GM11168 (cell line): ENCODE results near the gene CNR2.
"Not testable (repeated sequence)": the region's sequence is repeated elsewhere in the genome, so short reads cannot be mapped to it uniquely, and the experiment has no call there.

ENCODE experiments used
- in situ Hi-C: fragments of 300-500 bp; cut with MboI; formaldehyde crosslinking; loops from one replicate; pipeline ENCODE4 v1.12.0; 2022; ENCODE audit warnings: low sequenced_read_pairs; ENCODE audit not compliant: unreplicated experiment

Gene CNR2

DNA sequence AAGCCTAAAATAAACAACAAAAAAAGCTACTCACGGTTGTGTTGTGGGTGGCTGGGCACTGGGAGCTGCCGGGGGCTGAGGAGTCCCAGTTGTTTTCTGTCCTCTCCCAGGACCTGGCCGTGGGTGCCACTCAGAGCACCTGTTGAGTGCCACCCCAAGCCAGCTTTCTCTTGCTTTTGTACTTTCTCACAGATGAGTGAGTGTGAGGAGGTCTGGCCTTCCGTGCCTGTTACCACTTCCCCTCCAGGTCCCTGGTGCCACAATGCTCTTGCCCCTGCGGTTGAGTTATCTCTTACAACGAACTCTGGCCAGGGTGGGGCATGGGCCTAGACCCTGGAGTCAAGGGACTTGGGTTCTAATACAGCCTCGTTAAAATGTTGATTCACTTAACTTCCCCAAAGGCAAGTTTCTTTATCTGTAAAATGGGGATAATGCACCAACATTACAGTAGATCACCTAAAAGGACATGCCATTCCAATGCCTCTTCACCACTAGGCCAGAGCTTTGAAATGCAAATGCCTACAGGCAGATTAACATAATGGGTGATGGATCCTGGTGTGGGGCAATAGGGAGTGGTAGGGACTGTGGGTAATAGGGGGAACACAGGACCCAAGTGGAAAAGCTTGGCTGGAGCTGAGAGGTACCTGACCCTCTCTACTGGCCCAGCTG, at the start of gene CNR2:
Gene CNR2, minus strand, starts transcription at position 151 of the 669 bp plus-strand sequence. CDS start 37,745 bp downstream, outside the sequence.
- in situ Hi-C loops, result loop anchor here (25.0 kb wide), 1 partner anchor 326 kb away; no protein-coding TSS in a partner anchor

DNA sequence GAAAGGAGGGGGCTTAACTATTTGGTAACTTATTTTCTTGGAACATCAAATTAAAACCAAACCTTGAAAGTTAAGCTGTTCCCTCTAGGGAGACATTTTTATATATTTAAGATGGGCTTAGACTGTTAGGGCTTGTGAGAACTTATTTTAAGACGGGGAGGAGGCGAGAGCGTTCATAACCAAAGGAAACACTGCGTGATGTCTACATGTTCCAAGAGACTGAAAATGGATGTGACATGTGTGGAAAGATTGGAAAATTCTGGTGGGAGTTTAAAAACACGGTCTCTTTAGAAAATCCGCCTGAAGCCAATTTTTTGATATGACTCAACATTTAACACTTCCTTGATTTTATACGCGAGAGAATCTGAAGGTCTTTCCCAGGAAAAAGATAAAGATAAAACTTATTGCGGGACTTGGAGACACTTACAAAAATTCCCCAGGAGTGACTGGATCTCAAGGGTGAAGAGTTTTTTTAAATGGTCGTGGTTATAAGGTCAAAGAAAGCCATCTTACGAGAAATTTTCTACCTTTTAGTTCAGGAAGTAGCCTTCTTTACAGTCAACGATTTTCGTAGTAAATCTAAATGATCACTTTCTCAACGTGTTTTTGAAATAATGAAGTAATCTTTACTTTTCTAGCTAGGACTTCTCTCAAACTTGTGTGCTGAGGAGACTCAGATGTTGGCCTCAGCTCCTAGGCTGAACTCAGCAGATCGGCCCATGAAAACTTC, 47.3 kb upstream of the CNR2 start:
- in situ Hi-C loops, result no loop called here

DNA sequence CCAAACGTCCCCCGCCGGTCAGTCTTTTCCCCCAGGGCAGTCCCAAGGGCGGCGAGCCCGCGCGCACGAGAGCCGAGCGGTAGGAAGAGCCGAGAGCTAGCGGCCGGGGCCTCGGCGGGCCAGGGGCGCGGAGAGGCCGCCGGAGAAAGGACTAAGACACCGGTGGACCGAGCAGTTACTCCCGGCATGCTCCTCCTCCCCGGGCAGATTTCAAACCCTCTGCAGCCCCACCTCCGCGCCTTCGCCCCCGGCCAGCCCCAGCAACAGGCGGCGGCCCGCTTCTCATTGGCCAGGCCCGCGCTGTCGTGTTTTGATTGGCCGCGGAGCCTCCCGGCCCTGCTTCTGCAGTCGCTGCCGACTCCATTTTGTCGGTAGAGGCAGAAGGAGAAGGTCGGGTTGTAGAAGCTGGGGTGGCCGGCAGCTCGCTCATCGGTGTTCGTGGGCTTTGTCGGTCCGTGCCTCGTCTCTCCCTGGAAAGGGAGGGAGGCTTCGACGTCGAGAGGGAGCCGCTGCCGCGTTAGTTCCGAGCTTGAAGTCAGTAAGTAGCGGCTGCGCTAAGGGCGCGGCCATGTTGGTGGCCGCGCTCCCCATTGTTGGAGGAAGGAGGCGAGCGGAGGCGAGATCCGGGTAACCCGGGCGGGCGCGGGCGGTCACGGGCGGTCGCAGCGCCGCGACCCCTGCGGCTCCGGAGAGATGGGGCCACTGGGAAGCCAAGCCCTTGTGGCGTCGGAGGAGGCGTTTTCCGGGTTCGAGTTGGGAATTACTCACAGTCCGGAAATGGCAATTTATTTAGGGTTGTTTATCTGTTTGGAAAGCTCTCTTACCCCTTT, 46.5 kb upstream of the CNR2 start, which contains the start of gene PNRC2:
Gene PNRC2, plus strand, starts transcription at position 368 of the 830 bp plus-strand sequence. CDS start 1,630 bp downstream, outside the sequence.
- in situ Hi-C loops, result no loop called here

DNA sequence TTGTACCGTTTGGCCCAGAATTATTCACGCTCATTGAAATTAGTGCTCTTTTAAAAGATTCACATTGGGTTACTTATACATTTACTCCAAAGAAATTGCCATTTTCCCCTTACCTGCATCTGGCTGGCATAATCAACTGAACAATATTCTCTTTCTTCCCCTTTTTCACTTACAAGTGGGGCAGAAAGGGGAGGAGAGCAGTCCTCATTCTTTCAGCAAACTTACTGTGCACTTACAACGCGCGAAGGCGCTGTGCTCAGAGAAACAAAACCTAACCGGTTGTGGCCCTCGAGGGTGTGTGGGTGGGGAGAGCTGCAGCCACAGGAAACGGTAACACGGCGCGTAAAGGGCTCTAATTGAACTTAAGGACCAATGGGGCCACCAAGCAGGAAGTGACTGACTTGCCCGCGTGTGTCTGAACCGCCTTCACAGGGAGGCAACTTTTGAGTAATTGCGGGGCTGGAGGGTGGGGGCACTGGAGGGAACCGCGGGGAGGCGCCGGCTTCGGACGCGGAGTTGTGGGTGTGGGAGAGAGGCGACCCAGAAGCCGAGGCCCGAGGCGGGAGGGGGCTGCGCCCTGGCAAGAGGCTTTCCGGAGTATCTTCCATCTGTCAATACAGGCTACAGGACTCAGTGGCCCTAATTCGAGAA, 45.8 kb upstream of the CNR2 start:
- in situ Hi-C loops, result no loop called here

DNA sequence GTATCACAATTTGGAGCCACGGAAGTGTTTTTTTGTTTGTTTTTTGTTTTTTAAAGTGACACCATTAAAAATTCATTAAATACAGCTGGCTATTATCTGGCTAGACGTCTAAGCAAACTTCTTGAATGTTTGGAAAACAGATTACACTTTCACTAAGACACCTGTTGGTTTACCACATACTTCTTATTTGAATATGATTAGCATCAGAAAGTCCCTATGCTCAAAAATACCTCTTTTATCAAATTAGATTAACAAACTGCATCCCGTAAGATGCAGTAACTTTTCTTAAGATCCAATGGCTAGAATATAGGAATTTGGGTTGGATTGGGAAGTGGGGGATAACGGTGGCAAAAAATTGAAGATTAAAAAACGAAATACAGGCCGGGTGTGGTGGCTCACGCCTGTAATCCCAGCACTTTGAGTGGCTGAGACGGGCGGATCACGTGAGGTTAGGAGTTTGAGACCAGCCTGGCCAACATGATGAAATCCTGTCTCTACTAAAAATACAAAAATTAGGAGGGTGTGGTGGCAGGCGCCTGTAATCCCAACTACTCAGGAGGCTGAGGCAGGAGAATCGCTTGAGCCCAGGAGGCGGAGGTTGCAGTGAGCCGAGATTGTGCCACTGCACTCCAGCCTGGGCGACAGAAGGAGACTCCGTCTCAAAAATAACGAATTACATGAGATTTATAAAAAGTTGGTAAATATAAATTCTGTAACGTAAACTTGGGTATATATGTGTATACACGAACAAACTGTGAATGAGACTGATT, 45.1 kb upstream of the CNR2 start:
- in situ Hi-C loops, result not testable (repeated sequence)

DNA sequence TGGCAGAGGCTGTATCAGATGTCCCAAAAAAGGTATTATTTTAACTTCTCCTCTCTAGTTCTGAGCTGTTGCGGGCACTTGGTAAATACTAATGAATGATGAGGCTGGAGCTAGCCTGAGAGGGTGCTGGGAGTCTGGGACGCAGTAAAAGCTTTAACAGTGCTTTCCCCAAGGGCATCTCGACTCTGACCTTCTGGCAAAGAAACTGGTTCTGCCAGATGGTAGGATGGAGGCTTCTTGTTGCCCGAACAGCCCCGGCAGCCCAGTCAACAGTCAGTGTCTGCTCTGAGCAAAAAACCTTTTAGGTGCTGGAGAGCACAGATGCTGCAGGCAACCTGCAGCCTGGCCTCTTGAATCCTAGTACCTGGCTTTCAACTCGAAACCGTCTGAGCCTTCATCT, 43.9 kb upstream of the CNR2 start:
- in situ Hi-C loops, result no loop called here

DNA sequence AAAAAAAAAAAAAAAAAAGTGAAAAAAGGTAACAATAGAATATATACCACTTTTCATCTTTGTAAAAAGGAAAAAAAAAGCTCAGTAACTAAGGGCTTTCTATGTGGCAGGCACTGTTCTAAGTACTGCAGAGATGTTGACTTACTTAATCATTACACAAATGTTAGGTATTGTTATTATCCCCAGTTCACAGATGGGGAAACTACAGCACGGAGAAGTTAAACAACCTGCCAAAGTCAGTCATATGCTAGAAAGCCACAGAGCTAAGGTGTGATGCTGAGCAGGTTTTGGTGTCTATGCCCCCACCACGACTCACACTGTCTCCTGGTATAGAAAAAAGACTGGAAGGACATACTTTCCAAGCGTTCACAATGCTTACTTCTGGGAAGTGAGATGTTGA, 39.9 kb upstream of the CNR2 start:
- in situ Hi-C loops, result no loop called here

DNA sequence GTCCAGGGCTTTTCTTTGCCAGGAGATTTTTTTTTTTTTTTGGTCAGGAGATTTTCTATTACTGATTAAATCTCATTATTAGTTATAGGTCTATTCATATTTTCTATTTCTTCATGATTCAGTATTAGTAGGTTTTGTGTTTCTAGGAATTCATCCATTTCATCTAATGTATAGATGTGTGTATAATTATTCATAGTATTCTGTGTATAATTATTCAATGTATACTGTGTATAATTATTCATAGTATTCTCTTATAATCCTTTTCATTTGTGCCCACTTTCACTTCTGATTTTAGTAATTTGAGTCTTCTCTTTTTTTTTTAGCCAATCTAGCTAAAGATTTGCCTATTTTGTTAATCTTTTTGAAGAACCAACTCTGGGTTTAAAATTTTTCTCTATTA, 34.2 kb upstream of the CNR2 start:
- in situ Hi-C loops, result no loop called here

DNA sequence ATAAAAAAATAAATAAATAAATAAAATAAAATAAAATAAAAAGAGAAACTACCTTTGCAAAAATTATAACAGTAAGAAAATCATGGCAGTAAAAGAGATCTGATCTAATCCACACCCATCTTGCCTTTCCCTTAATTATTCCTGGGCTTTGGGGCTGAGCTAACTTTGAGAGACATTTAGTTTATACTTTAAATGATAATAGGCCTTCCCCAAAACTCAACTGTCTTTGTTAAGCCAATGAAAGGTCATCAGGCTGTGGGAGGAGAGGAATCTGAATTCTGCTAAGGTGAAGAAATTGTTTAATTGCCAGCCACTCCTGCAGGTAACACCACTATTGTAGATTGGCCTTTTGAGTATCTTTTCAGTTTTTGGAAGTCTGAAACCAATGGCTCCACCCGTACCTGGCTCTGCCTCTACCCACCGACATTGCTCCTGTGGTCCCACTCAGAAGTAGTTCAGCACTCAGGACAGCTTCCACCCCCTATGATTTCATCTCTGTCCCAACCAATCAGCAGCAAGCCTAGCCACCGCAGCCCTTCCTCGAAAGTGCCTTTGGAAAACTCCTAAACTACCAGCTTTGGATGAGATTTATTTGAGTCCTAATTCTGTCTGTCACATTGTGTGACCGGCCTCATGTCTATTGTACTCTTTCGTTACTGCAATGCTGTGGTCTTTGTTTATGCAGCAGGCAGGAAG, 23.5 kb upstream of the CNR2 start:
- in situ Hi-C loops, result no loop called here

DNA sequence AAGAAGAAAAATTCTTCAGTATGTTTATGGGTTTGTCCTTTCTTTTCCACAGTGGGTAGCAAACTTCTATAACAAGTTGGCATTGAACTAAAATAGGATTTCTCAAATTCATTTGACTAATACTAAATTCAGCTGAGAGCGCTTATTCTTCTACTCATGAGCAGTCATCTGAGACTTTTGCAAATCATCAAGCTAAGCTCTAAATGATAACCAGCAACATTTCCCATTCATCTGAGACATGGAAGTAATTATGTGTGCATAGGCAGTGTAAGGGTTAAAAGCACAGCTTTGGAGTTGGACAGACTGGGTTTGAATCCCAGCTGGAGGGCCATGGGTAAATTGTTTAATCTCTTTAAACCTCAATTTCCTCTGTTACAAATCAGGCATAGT, 18.3 kb upstream of the CNR2 start:
- in situ Hi-C loops, result no loop called here

DNA sequence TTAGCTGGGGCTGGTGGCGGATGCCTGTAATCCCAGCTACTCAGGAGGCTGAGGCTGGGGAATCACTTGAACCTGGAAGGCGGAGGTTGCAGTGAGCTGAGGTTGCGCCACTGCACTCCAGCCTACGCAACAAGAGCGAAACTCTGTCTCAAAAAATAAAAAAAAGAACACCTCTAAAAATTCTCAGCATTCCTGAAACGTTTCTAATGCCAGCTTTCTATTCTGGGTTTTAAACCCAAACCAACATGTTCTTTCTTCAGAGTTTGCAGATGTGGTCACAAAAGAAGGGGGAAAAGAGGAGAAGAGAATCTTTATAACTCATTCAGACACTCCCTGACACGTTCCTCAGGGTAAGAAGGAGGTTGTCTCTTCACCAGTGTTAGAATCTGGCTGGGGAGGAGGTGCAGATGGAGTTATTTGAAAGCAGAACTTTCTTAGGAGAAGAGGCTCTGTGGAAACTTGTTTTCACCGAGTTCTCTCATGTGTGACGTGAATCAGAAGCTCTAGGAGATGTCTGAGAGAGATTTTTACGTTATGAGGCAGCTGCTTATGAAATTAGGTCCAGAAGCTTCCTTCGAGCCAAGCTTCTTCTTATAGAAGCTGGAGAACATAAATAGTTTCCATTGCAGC, 17.8 kb upstream of the CNR2 start:
- in situ Hi-C loops, result no loop called here

DNA sequence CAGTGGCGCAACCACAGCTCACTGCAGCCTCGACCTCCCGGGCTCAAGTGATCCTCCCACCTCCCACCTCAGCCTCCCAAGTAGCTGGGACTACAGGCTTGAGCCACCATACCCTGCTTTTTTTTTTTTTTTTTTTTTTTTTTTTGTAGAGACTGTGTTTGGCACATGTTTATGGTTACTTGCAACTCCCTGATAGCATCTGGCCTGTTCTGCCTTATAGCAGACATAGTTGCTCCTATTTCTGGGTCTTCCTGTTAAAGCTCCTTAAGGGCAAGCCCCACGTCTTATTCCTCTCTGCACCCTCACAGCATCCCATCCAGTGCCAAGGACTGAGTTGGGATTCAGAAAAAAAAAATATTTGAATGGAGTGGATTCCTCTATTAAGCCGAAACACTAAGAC, 17.1 kb upstream of the CNR2 start:
- in situ Hi-C loops, result no loop called here

DNA sequence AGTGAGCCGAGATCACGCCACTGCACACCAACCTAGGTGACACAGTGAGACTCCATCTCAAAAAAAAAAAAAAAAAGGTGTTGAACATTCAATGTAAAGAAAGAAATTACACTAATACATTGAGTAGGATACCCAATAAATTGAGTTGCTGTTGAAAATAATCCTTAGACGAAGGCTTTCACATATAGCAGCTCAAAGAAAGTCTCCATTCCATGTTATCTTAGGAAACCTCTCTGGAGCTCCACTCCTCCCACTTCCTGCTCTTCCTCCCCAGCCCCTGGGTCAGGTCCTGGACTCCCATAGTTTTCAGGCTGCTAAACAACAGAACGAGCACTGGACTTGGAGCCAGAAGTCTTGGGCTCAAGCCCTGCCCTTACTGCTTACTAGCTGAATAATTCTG, 15.6 kb upstream of the CNR2 start:
- in situ Hi-C loops, result no loop called here

DNA sequence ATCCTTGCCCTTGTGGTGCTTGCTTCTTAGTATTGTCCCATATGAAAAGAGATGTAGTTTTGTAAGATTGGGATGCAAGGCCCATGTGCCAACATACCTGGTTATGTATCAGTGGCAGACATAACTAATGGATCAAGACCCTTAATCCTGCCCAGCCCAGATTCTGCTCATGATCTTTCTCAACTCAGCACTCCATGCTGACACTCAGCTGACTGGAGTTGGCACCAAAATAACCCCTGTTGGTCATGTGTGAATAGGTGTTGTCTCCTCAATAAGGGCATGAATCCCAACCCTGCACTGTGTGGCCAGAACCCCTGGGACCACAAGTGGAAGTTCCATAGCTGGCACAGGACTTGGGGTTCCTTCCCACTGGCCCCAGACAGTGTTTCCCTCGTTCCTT, 13.9 kb upstream of the CNR2 start:
- in situ Hi-C loops, result no loop called here

DNA sequence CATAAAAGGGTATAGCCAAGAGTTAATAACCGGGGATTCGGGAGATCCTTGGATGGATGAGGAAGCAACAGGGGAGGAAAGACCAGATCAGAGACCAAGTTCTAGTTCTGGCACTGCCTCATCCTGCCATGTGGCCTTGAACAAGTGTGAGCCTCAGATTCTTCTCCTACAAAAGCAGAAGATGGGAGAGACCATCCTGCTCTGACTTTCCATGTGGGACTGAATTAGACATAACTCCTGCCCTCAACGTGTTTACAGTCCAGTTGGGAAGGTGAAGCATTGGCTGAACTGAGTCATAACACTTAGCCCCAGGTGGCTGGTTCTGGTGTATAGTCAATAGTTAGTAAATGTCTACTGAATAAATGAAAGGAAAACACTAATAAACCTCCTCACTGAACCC, 12.1 kb upstream of the CNR2 start:
- in situ Hi-C loops, result no loop called here

DNA sequence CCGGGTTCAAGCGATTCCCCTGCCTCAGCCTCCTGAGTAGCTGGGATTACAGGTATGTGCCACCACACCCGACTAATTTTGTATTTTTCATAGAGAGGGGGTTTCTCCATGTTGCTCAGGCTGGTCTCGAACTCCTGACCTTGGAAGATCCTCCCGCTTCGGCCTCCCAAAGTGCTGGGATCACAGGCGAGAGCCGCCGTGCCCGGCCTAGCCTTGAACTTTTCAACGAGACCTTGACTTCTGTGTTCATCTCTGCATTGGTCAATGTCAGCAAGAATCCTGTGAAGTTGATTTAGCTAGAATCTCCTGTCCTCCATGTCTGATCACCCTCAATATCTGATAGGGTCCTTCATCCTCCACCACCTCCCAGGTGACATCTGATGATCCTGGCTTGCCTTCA, 11.4 kb upstream of the CNR2 start:
- in situ Hi-C loops, result loop anchor here (25.0 kb wide), 1 partner anchor 337 kb away; no protein-coding TSS in a partner anchor

DNA sequence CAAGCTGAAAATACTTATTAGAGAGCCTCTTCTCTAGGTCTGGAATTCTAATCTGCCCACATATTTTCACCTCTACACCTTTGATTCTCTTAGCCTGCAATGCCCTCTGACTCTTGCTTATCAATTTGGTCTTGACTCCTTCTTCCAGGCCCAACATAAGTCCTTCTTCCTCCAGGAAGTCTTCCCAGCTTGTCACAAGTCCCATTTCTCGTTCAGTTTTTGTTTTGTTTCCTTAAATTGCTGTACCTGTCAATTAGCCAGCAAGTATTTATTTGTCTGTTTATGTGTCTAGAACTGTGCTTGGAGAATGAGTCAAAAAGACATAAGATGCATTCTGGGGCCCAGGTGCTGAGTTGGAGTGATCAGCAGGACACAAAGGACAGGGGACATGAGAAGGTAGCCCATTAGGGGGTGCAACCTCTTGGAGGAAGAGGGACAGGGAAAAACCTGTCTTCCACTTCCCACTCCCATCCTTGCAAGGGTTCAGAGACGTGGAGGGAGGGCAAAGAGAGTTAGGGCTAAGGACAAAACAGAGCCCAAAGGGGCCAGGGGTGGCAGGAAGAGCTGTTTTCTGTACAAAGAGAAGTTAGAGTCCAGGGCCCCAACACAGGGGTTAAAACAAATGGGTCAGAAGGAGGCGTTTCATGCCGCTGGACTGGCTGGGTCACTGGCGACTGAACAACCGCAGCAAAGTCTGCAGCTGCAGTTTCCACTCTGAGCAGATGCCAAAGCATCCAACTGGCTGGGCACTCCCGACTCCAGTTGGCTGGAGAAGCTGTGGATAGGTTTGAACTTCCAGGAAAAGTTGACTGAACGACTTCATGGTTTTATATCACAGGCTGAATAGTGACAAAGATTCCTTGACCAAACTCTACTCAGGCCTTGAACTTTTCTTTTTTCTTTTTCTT, 10.7 kb upstream of the CNR2 start:
- in situ Hi-C loops, result loop anchor here (25.0 kb wide), 1 partner anchor 337 kb away; no protein-coding TSS in a partner anchor
